Right lobe of liver (tissue), 6 donors: ENCODE measurements around the gene SYNE1. TPM values are rescaled to one million over a fixed set of nuclear protein-coding genes. Genes with fewer than 3 reads are reported as not detected.
"Not testable (repeated sequence)": the region's sequence is repeated elsewhere in the genome, so short reads cannot be mapped to it uniquely, and the experiment has no call there.

ENCODE experiments used
- ATAC-seq, 4 donors: fragments of 200-7000 bp; cut with Tn5 transposase; one replicate each; pipeline ENCODE4 v1.9.1; 2020; ENCODE audit warnings: mild to moderate bottlenecking in 4 of 4, moderate library complexity in 4 of 4
- DNase-seq, 3 donors: peaks; one replicate each; pipeline ENCODE4 v3.0.0-alpha.2; 2020
- H3K27ac ChIP-seq, 3 donors: fragments of 200-600 bp; one replicate each; pipeline ENCODE4 v1.8.0; 2022
- H3K27me3 ChIP-seq, 2 donors: fragments of 200-600 bp; one replicate each; pipeline ENCODE4 v1.8.0; 2022
- H3K36me3 ChIP-seq, 4 donors: fragments of 200-600 bp; sonication (generic) in 1 of 4; one replicate each; pipeline versions ENCODE4 v1.5.1 to v1.8.0; 2017 to 2022; ENCODE audit warnings: control low read depth in 1 of 4
- H3K4me1 ChIP-seq, 4 donors: fragments of 200-600 bp; sonication (generic) in 1 of 4; one replicate each; pipeline versions ENCODE4 v1.5.1 to v1.8.0; 2017 to 2022; ENCODE audit warnings: control low read depth in 1 of 4
- H3K4me3 ChIP-seq, 3 donors: fragments of 200-600 bp; one replicate each; pipeline ENCODE4 v1.8.0; 2022
- H3K9me3 ChIP-seq, 4 donors: fragments of 200-600 bp; sonication (generic) in 1 of 4; one replicate each; pipeline versions ENCODE4 v1.5.1 to v1.8.0; 2017 to 2022; ENCODE audit warnings: control low read depth in 1 of 4
- CTCF ChIP-seq, 4 donors: fragments of 200-600 bp in 3 of 4; fragments of 450-650 bp in 1 of 4; IDR thresholded peaks; one replicate each; pipeline versions ENCODE4 v1.5.1 to v1.8.0; 2016 to 2022; ENCODE audit warnings: antibody characterized with exemption in 4 of 4, mild to moderate bottlenecking in 2 of 4
- POLR2A ChIP-seq: fragments of 450-650 bp; IDR thresholded peaks from one replicate; pipeline ENCODE4 v1.6.1; 2017; ENCODE audit warnings: antibody characterized with exemption, mild to moderate bottlenecking
- WGBS: methylation state at CpG from one replicate; pipeline ENCODE4 v1.1.6; 2018; ENCODE audit warnings: low coverage, low lambda C conversion rate; ENCODE audit not compliant: insufficient coverage; ENCODE audit errors: missing lambda C conversion rate; 5-methylcytosine and 5-hydroxymethylcytosine counted together
- intact Hi-C, 2 donors: fragments of 100-400 bp; cut with DNase I; formaldehyde crosslinking; loops; one replicate each; pipeline versions ENCODE4 v1.11.2 to v1.14.1; 2022
- total RNA-seq, 6 experiments: library from RNA; depleted of rRNA in 2 of 6; stranded (reverse); fragments of >200 nt in 2 of 6; fragmentation: NEBNext Ultra II Directional in 3 of 6; extraction: Animal tissue kit (Norgen Biotek cat#: 25700) in 3 of 6; gene quantifications; one replicate each; pipeline versions ENCODE4 v1.1.0 to v1.2.4, GENCODE V29; 2016 to 2023
- donor health status: DM: no; HTN: yes; CAD: no.
- donor health status: DM: no; HTN: no; CAD: no.
- donor health status: DM: no; HTN: no; CAD: no.
- donor health status: DM: no; HTN: yes; CAD: no.
- donor health status: DM: no; HTN: yes; CAD: no.

Gene SYNE1
- total RNA-seq, 6 experiments from 2014 or later, result 22.8 to 43.2 (median 25.0) TPM

GRCh38 chr6:152338335-152339125 lies 298.6 kb downstream of the SYNE1 start:
- Histone ChIP-seq H3K27ac (no peak overlapping the region), H3K4me1 (no peaks in the 10 kb centered on the region), H3K36me3 (no peaks in the 10 kb centered on the region), H3K4me3 (no peak overlapping the region), H3K9me3 (no peaks in the 10 kb centered on the region), H3K27me3 (no peaks in the 10 kb centered on the region)
- intact Hi-C loops, result loop anchor here in 1 of 2 donors (10.0 kb wide), 1 partner anchor 64 kb away; no protein-coding TSS in a partner anchor
- TF ChIP-seq POLR2A (no peak), CTCF (IDR thresholded peaks at IDR 0.05) (peak; percentile 86 to 95 (median 93))
- 48% methylated on average over 9 of the region's 10 CpGs for WGBS
- DNase-seq, result peak; percentile 42 to 63 (median 62)
- peak; percentile 99 to 100 (median 100) for ATAC-seq

GRCh38 chr6:152334555-152334954 lies 302.6 kb downstream of the SYNE1 start:
- no peak for DNase-seq
- ATAC-seq, result no peak
- Histone ChIP-seq H3K36me3 (no peaks in the 10 kb centered on the region), H3K4me3 (no peak overlapping the region), H3K4me1 (no peaks in the 10 kb centered on the region), H3K27me3 (no peaks in the 10 kb centered on the region), H3K27ac (no peak overlapping the region), H3K9me3 (no peaks in the 10 kb centered on the region)
- WGBS, result 92% methylated on average over 3 of the region's 4 CpGs
- no peak for TF ChIP-seq CTCF (IDR thresholded peaks at IDR 0.05)
- TF ChIP-seq POLR2A, result no peak
- intact Hi-C loops, result loop anchor here in 1 of 2 donors (10.0 kb wide), 1 partner anchor 60 kb away; no protein-coding TSS in a partner anchor

GRCh38 chr6:152330961-152331360 lies 306.2 kb downstream of the SYNE1 start:
- Histone ChIP-seq H3K36me3 (no peaks in the 10 kb centered on the region), H3K4me3 (no peak overlapping the region), H3K27ac (no peak overlapping the region), H3K9me3 (no peaks in the 10 kb centered on the region), H3K27me3 (no peaks in the 10 kb centered on the region), H3K4me1 (no peaks in the 10 kb centered on the region)
- WGBS, result 88% methylated on average over 7 of the region's 7 CpGs
- intact Hi-C loops, result loop anchor here in 1 of 2 donors (10.0 kb wide), 1 partner anchor 56 kb away; no protein-coding TSS in a partner anchor
- TF ChIP-seq CTCF (IDR thresholded peaks at IDR 0.05), result no peak
- TF ChIP-seq POLR2A, result no peak
- DNase-seq (no peak), ATAC-seq (no peak)

GRCh38 chr6:152329638-152330448 lies 307.3 kb downstream of the SYNE1 start:
- Histone ChIP-seq H3K4me1 (no peaks in the 10 kb centered on the region), H3K27me3 (no peaks in the 10 kb centered on the region), H3K9me3 (no peaks in the 10 kb centered on the region), H3K27ac (no peak overlapping the region), H3K36me3 (no peaks in the 10 kb centered on the region), H3K4me3 (no peak overlapping the region)
- intact Hi-C loops, result loop anchor here in 1 of 2 donors (10.0 kb wide), 1 partner anchor 55 kb away; no protein-coding TSS in a partner anchor
- 73% methylated on average over 8 of the region's 13 CpGs for WGBS
- ATAC-seq, result peak in 1 of 4 donors; percentile 43
- no peak for DNase-seq
- TF ChIP-seq CTCF (IDR thresholded peaks at IDR 0.05), result no peak
- TF ChIP-seq POLR2A, result no peak

- DNase-seq, ATAC-seq, intact Hi-C loops, H3K36me3 ChIP-seq, H3K9me3 ChIP-seq, H3K4me3 ChIP-seq, H3K27me3 ChIP-seq, H3K27ac ChIP-seq, H3K4me1 ChIP-seq: not testable (repeated sequence)
- 90% methylated on average over 3 of the region's 3 CpGs for WGBS
Measured at GRCh38 chr6:152328200-152328599, 309.0 kb downstream of the SYNE1 start.
